GM18502 (cell line): ENCODE data around the gene MAGOHB.
A peak's percentile ranks its signal among the peaks of the same experiment; 100 is the strongest.

Experiments
- ATAC-seq: cut with Tn5 transposase; IDR thresholded peaks from one replicate; pipeline ENCODE4 v1.9.1; 2021; ENCODE audit warnings: mild to moderate bottlenecking; ENCODE audit not compliant: unreplicated experiment, poor library complexity

The MAGOHB gene

DNA sequence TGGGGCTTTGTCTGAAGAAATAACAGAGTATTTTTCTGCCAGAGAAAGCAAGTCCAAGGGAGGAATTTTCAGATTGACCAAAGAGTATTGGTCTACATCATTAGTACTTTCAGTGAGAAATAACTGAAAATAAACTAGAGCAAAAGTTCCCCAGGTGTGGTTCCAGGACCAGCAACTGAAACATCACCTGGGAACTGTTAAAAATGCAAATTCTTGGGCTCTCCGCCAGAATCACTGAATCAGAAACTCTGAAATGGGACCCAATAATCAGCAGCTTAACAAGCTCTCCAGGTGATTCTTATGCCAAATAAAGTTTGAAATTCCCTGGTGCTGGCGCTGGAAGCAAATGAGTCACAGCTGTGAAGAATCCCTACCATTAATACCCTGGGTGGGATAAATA is 55.6 kb downstream of the MAGOHB start:
- peak; percentile 78 for ATAC-seq

DNA sequence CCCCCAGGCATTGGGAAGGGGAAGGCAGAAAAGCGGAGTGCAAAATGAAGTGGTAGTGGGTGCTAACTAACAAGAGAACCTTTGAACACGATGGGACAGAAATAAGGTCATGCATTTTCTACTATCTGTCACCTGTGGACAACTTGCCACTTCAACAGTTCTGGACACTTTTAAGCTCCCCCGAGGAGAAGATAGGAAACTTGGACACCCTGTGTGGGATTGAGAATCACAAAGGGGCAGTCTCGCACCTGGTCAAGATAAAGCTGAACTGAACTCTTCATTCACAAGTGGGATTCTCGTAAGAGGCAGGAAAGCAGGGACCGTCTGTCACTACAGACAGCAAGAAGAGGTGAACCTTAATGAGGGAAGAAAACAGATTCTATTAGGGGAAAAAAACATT is 56.1 kb downstream of the MAGOHB start:
- peak; percentile 18 for ATAC-seq

GRCh38 chr12:10554756-10555481 is 58.5 kb downstream of the MAGOHB start:
- no peak for ATAC-seq

- no peak for ATAC-seq
These were observed 59.1 kb downstream of the MAGOHB start for GRCh38 chr12:10554228-10554755.
